HS-5 (cell line): ENCODE results near the gene HTR4.
"Not testable (repeated sequence)": the region's sequence is repeated elsewhere in the genome, so short reads cannot be mapped to it uniquely, and the experiment has no call there.

ENCODE experiments used
- DNase-seq: peaks from one replicate; pipeline ENCODE4 v3.0.0-alpha.2; 2012; ENCODE audit warnings: low read depth

Gene HTR4, protein sequence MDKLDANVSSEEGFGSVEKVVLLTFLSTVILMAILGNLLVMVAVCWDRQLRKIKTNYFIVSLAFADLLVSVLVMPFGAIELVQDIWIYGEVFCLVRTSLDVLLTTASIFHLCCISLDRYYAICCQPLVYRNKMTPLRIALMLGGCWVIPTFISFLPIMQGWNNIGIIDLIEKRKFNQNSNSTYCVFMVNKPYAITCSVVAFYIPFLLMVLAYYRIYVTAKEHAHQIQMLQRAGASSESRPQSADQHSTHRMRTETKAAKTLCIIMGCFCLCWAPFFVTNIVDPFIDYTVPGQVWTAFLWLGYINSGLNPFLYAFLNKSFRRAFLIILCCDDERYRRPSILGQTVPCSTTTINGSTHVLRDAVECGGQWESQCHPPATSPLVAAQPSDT

GRCh38 chr5:148653836-148654781, at the start of gene HTR4:
Gene HTR4, minus strand, starts transcription at chr5:148654527. Its CDS starts 17,513 bp downstream, at chr5:148637014.
- DNase-seq = no peak

GRCh38 chr5:148702019-148702596, 47.8 kb upstream of the HTR4 start:
- DNase-seq = no peak

GRCh38 chr5:148699028-148699427, 44.7 kb upstream of the HTR4 start:
- DNase-seq = no peak

GRCh38 chr5:148697809-148698196, 43.5 kb upstream of the HTR4 start:
- no peak for DNase-seq

DNA sequence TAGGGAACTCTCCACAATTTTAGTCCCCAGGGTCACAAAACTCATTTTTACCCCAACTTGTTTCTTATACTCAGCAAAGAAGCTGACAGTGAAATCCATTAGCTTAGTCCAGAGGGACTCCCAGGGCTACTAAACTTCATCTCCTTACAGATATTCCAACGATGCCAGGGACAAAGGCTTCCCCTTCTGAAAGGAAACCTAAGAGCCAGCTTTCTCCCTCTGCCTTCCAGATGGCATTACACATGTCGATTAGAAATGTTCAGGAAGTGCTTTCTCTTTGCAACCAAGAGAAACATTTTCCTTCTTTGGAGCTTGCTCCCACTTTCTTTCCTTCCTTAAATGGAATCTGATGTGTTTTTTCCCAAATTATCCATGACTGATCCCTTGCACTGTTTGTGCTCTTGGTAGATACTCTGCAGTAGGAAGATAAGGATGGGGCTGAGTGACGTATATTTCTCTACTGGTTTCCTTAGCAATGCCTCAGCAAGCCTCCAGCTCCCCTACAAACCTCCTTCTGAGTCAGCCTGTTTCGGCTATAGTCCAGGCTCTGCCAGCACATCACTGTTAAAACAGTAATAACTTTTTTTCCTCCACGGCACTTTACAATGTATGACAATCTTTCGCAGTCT, 43.0 kb upstream of the HTR4 start:
- peak; percentile 49 for DNase-seq

DNA sequence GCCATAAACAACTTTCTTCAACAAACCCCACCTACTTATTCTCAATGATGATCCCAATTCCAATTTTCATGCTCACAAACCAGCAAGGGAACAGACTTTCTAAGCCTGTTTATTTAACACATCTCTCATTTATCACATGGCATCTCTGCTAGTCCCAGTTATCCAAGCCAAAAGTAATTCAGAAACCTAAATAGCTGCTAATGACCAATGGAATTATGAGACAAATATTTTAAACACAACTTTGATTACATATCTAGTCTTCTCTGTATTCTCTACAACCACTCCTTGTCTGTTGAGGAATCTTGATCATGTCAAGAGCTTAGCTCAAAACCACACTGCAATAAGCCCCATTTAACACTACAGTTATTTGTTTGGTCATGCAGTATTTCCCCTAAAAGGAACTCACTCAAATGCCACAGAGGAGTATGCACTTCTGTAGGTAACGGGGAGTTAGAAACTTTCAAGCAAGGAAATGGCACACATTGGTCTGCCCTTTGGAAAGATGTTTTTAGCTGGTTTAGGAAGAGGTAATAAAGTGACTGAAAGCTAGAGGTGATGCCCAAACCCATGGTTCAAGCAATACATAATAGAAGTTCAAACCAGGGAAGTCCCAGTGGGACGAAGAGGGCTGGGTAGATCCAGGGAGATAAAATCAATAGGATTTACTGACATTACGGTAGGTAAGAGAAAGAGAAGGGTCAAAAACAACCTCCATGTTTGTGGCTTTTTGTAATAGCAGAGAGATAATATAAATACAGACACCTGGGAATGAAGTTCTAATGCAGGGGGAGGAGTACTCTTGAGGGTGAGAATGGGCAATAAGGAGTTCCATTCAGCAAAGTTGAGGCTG, 42.1 kb upstream of the HTR4 start:
- DNase-seq = no peak

DNA sequence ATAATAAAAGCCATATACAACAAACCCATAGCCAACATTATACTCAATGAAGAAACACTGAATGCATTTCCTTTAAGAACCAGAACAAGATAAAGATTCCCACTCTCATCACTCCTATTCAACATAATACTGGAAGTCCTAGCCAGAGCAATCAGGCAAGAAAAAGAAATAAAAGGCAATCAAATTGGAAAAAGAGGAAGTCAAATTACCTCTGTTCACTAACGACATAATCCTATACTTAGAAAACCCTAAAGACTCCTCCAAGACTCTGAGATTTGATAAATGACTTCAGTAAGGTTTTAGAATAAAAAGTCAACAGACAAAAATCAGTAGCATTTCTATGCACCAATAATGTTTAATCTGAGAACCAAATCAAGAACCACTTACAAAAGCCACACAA, 36.6 kb upstream of the HTR4 start:
- no peak for DNase-seq

GRCh38 chr5:148688787-148689186, 34.5 kb upstream of the HTR4 start:
- DNase-seq = no peak

- DNase-seq = no peak
These were observed 33.5 kb upstream of the HTR4 start for GRCh38 chr5:148687871-148688270.

GRCh38 chr5:148687427-148687826, 33.1 kb upstream of the HTR4 start:
- no peak for DNase-seq

DNA sequence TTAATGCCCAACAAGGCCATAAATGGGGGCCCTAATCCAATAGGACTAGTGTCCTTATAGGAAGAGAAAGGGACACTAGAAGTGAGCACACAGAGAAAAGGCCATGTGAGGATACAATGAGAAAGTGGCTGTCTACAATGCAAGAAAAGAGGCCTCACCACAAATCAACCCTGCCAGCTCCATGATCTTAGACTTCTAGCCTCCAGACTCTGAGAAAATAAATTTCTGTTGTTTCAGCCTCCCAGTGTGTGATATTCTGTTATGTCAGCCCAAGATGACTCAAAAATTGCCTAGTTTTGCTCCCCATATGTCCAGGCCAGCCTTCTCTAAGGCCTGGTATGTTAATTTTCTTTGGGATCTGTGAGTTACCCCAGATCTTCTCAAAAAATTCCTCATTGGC, 32.3 kb upstream of the HTR4 start:
- DNase-seq = no peak

DNA sequence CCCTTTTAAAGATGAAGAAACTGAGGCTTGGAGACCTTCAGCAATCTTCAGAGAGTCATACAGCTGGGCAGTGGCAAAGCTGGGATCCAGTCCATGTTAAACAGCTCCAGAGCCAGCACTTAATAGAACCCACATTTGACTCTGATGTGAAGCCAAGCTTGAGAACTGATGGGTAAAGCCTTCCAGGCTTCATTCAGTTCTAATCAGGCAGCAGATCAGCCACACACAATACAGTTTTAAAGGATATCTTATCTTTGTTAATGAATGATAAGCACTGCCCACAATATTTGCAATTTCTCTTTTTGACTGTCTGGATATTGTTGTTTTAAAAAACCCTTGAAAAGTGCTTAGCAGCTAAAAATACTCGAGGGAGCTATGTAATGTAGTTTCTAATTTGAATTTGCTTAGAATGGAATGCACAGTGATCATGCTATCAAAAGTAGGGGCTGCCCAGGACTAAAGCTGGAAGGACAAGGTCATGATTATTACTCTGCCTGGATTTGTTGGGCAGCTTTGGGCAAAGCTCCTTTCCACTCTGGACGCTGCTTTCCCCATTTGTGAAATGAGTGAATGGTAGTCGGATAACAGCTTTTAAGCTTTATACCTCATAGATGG, 31.3 kb upstream of the HTR4 start:
- DNase-seq = no peak

DNA sequence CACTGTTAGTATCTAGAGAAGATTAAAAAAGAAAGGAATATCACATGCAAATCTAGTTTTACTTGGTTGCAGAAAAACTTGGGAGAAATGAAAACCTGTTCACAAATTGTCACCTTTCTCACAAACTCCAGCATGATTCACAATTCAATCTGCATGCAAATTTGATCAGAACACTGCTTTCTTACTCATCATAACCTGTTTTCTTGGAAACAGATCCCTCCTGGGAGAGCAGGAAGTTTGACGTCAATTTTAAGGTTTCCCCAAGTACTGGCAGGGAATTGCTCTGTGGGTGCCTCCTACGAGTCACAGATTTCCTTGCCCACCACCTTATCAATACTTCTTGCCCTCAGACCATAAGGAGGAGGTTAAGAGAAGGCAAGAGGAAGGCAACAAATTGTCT, 30.2 kb upstream of the HTR4 start:
- DNase-seq = no peak

DNA sequence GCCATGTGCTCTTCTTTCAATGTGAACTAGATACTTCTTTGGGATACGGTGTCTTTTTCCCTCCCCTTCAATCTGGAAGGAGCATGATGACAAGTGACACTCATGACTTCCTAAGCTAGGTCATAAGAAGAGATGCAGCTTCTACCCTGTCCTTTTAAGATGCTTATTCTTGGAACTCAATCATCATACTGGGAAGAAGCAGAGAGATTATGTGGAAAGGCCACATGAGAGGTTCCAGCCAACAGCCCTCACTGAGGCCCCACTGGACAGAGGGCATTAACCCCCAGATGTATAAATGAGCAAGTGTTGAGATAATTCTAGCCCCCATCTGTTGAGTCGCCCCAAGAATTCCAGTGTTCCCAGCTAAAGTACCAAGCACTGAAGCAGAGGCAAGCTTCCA, 29.3 kb upstream of the HTR4 start:
- no peak for DNase-seq

GRCh38 chr5:148682058-148683026, 28.0 kb upstream of the HTR4 start:
- no peak for DNase-seq

- no peak for DNase-seq
These were observed 27.1 kb upstream of the HTR4 start for GRCh38 chr5:148681157-148682057.

GRCh38 chr5:148673704-148674103, 19.4 kb upstream of the HTR4 start:
- not testable (repeated sequence) for DNase-seq

- no peak for DNase-seq
These were observed 12.0 kb upstream of the HTR4 start for GRCh38 chr5:148666353-148666752.

DNA sequence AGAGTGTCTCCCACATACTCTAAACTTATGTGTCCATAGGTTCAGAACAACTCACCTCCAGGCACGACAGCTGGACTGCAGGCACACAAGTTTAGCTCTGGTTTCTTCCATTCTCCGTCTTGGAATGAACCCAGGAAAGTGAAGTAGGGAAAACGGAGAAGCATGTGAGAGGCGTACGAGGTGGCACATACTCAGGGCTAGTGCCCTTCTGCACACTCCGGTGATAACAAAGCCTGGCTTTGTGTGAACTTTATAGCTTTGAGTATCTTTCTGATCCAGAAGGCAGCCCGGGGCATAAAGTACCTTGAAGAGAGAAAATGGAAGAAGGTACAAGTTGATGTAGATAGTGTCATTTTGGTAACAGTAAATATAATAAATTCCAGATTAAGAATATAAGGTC, 11.1 kb upstream of the HTR4 start:
- no peak for DNase-seq
